Kidney epithelial cell (primary cell): ENCODE results near the gene TSPAN14. TPM values are rescaled to one million over a fixed set of nuclear protein-coding genes. Genes with fewer than 3 reads are reported as not detected.
A peak's percentile ranks its signal among the peaks of the same experiment; 100 is the strongest.

Source experiments
- DNase-seq: peaks from one replicate; pipeline ENCODE4 v3.0.0-alpha.2; 2010; ENCODE audit warnings: low read depth
- H3K27me3 ChIP-seq: 2 replicates; pipeline ENCODE4 v1.6.0; 2011; ENCODE audit warnings: low read length; ENCODE audit not compliant: control insufficient read depth, insufficient read depth
- H3K36me3 ChIP-seq: 2 replicates; pipeline ENCODE4 v1.5.1; 2011; ENCODE audit warnings: low read length; ENCODE audit not compliant: control insufficient read depth, insufficient read depth
- H3K4me3 ChIP-seq: 2 replicates; pipeline ENCODE4 v1.5.1; 2011; ENCODE audit warnings: low read depth, mild to moderate bottlenecking, control low read depth, low read length
- CTCF ChIP-seq: IDR thresholded peaks from 2 replicates; pipeline ENCODE4 v1.5.1; 2011; ENCODE audit warnings: mild to moderate bottlenecking, moderate library complexity, low read length, control low read depth, inconsistent platforms; ENCODE audit not compliant: insufficient read depth, poor library complexity, severe bottlenecking
- total RNA-seq: library from RNA; depleted of rRNA; stranded (reverse); fragments of >200 nt; gene quantifications from 2 replicates; pipeline ENCODE4 v1.2.3, GENCODE V29; 2015

TSPAN14 gene
- total RNA-seq, 1 donor from 2014 or later = 111 TPM

- Histone ChIP-seq H3K27me3 (no peaks in the 10 kb centered on the region), H3K36me3 (no peaks in the 10 kb centered on the region), H3K4me3 (peak within 1 kb of the TSS; percentile 68)
- TF ChIP-seq CTCF = no peak
- DNase-seq = no peak
These were observed 45.6 kb upstream of the TSPAN14 start, which contains the start of gene PRXL2A for GRCh38 chr10:80408242-80409101. Gene PRXL2A, plus strand, starts transcription at chr10:80408551. Its CDS starts 11,917 bp downstream, at chr10:80420468.

GRCh38 chr10:80409121-80409520 is 45.0 kb upstream of the TSPAN14 start:
- no peaks in the 10 kb centered on the region for H3K36me3 ChIP-seq
- H3K27me3 ChIP-seq = no peaks in the 10 kb centered on the region
- no peak for TF ChIP-seq CTCF
- DNase-seq = no peak
- peak overlapping the region; percentile 68 for H3K4me3 ChIP-seq

- Histone ChIP-seq H3K4me3 (no peak overlapping the region), H3K27me3 (no peaks in the 10 kb centered on the region), H3K36me3 (no peaks in the 10 kb centered on the region)
- DNase-seq = no peak
- no peak for TF ChIP-seq CTCF
These were observed 44.0 kb upstream of the TSPAN14 start for GRCh38 chr10:80410122-80410521.

GRCh38 chr10:80410578-80411145 is 43.4 kb upstream of the TSPAN14 start:
- no peak for DNase-seq
- TF ChIP-seq CTCF = no peak

GRCh38 chr10:80411267-80411668 is 42.8 kb upstream of the TSPAN14 start:
- no peak for DNase-seq
- Histone ChIP-seq H3K4me3 (no peak overlapping the region), H3K27me3 (no peaks in the 10 kb centered on the region), H3K36me3 (no peaks in the 10 kb centered on the region)
- TF ChIP-seq CTCF = no peak

More at GRCh38 chr10:80410578-80411145, 43.4 kb upstream of the TSPAN14 start:
- no peaks in the 10 kb centered on the region for H3K27me3 ChIP-seq
- H3K36me3 ChIP-seq = no peaks in the 10 kb centered on the region
- H3K4me3 ChIP-seq = no peak overlapping the region
